CD4-positive, alpha-beta T cell treated with Interleukin-17A for 4 hours (primary cell): ENCODE data around the gene THEM5.
"Not testable (repeated sequence)": the region's sequence is repeated elsewhere in the genome, so short reads cannot be mapped to it uniquely, and the experiment has no call there.

Experiments
- DNase-seq: peaks from one replicate; pipeline ENCODE4 v3.0.0-alpha.2; 2020; ENCODE audit warnings: mixed read lengths

The THEM5 gene

DNA sequence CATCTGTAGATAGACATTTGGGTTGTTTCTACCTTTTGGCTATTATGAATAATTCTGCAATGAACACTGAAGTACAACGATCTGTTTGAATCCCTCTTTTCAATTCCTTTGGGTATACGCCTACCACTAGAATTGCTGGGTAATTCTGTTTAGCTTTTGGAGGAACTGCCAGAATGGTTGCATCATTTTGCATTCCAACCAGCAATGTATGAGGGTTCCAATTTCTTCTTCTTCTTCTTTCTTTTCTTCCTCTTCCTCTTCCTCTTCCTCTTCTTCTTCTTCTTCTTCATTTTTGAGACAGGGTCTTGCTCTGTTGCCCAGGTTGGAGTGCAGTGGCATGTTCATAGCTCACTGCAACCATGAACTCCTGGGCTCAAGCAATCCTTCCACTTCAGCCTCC is 13.8 kb upstream of the THEM5 start:
- no peak for DNase-seq

DNA sequence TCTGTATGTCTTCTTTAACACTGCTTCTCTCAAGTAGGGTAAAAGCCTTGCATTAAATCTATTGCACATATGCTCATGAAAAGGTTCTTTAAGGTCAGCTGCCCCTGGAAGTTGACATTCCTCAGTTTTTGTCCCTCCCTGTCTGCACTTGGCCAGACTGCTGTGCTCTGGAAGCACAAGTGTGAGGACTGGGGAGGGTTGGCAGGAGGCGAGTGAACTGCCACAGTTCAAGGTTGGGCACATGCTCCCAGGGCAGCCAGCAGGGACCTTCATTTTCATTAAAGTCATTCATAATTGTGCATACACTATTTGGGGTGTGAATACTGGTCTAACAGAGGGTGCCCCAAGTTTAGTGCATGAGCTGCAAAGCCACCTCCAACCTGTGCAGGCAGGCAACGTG is 10.9 kb upstream of the THEM5 start:
- no peak for DNase-seq

DNA sequence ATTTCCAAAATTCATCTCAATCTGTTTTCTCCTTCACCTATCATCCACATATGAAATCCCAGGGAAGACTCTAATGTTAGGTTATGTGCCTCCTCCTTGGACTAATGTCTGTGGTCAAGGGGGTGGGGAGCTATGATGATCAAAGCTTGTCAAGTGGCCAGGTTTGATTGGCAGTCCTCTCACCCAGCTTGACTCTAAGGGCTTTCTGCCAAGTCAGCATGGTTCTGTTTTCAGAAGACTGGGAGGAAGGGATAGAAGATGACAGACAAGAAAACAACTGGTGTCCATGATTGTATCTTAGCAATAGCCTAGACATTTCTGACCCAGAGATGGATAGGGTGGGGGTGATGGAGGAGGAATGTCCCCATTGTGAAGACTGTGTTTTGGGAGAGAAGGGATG is 9.1 kb upstream of the THEM5 start:
- DNase-seq: no peak

DNA sequence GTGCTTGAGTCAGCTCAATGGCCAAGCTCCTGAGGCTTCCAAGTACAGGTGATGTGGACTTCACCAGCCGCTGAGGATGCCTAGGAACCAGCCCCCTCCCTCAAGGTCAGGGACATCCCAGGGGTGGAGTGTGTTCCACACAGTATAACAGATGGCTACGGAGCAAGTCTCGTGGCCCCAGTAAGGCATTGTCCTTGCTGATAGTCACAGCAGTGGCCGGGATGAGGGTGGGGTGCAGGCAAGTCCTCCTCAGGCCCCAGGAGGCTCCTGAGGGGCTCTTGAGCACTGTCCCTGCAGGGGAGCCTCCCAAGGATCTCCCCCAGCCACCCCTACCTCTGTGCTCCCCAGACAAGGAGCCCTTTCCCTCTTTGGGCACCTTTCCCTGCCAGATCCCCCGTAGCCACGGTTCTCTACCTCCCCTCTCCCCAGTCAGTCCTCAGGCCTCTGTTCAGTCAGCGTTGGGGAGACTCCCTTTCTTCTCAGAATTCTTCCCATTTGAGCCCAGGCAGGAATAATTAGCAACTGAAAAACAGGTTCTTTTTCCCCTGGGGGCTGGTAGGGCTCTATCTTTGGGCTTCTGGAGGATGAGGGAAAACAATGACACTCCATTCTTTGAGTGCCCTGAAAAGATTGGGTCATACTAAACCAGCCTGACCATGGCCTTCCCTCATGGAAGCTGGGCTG is 7.1 kb upstream of the THEM5 start:
- no peak for DNase-seq

DNA sequence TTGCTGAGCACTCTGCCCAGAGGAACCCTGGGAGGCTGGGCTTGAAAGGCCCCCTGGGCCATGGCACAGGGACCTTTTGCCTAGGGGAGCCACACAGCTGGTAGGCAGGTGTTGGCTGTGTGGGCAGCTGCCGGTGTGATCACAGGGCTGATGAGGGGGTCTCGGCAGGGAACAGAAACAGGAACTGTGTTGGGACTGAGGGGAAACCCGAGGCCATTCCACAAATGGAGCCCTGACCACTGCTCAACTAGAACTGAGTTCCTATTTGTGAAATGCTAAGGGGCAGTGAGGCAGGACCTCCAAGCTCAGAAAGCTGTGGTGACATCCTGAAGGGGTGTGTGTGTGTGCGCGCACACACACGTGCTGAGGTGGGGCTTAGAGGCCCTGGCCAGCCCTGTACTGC is 6.4 kb upstream of the THEM5 start:
- DNase-seq: no peak

DNA sequence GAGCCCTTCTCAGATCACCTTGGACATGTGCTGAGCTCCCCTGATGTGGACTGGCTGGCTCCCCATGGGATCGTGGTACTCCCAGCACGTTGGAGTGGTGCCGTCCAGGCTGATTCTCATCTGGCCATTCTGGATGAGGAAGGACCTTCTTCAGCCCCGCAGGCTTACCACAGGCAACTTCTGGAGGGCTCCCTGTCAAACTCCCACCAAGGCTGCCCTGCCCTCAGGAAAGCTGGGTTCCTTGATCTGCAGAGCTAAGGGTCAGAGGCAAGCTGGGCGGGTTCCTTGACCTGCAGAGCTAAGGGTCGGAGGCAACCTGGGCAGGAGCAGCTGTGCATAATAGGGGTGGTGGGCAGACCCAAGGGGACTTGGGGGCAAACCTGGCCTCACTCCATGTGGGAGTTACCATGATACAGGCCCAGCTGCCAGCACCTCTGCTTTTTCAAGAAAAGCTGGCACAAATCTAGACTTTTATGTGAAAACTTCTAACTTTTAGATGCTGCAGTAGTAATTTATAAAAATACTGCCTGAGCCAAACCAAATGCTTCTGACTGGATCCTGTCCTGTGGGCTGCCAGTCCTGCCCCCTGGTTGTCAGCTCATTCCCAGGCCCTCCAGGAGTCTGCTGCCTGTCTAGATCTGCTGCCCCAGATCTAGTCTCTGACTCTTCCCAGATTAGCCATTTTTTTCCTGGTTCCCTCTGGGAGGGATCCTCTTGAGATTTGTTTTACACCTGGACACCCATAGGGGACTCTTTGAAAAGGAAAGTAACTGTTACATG is 5.6 kb upstream of the THEM5 start:
- DNase-seq: no peak

- DNase-seq: no peak
Observed at GRCh38 chr1:151858030-151858746, 4.7 kb upstream of the THEM5 start.

DNA sequence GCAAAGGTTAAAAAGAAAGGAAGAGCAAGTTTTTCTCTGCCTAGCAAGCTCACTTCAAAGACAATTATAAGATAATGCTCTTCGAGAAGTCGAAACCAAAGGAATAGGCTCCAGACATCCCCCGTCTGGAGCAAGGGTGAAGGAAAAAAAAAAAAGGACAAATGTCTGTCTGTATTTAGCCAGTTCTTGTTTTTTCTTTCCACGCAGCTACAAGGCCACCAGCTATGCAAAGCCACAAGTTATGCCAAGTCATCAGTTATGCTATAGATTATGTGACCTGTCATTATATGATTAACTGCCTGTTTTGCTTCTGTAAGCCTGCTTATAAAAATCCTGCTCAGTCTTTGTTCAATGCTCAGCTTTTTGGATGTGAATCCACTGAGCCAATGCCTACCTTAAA is 2.4 kb upstream of the THEM5 start:
- DNase-seq: no peak

GRCh38 chr1:151855516-151855915 is 2.0 kb upstream of the THEM5 start:
- DNase-seq: not testable (repeated sequence)

DNA sequence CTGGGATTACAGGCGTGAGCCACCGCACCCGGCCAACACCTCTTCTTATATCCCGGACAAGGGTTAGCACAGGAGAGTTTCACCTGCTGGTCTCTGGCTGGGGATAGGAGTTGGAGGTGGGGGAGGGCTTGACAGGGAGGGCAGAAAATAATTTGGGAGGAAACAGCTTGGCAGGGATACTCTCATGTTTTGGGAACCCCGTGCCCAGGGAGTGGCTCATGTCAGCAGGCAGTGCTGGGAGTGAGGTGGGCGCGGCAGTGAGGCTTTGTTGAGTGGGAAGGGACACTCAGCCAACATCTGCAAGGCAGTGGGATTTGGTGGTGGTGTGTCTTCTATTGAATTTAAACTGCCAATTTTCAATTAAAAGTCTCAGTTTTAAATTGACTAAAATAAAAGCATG is 1.1 kb upstream of the THEM5 start:
- DNase-seq: no peak

GRCh38 chr1:151852733-151853132 is 779 bp downstream of the THEM5 start:
- no peak for DNase-seq

DNA sequence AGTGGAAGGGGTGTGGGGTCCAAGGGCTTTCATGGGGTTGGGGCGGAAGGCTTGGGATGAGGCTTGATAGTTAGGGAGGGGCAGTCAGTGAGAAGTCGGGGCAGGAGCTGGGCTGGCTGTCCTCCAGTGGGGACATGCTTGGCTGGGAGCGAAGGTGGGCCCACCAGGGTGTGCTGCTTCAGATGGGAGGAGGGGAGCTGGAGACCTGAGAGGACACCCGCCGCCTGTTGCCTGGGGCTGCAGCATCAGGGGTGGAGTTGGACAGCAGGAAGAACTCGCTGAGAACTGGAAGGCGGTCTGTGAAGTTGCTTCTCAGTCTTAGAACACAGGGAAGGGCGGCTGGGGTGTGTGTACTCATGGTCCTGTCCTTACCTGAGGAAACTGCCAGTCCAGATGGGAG is 1.6 kb downstream of the THEM5 start:
- no peak for DNase-seq

DNA sequence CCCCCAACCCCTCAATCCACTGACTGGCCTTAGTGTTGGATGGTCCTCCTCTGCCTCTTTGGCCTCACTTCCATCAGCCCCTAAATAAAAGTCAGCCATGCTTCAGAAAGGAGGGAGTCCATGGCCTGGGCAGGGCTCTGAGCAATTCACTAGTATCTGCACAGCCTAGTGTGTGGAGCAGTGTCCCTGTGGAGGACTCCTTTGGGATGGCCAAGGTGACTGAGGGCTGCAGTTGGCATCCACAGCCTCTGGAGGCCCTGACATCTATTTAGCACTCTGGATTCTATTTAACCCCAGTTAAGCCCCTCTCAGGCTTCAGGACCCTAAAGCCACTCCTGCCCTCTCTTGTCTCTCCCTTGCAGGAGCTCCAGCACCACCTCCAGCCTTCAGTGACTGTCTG is 3.6 kb downstream of the THEM5 start:
- no peak for DNase-seq

- DNase-seq: no peak
Observed at GRCh38 chr1:151849126-151849525, 4.4 kb downstream of the THEM5 start.

GRCh38 chr1:151847867-151848596 is 5.5 kb downstream of the THEM5 start:
- no peak for DNase-seq

- no peak for DNase-seq
Observed at GRCh38 chr1:151846686-151847237, 6.8 kb downstream of the THEM5 start.

DNA sequence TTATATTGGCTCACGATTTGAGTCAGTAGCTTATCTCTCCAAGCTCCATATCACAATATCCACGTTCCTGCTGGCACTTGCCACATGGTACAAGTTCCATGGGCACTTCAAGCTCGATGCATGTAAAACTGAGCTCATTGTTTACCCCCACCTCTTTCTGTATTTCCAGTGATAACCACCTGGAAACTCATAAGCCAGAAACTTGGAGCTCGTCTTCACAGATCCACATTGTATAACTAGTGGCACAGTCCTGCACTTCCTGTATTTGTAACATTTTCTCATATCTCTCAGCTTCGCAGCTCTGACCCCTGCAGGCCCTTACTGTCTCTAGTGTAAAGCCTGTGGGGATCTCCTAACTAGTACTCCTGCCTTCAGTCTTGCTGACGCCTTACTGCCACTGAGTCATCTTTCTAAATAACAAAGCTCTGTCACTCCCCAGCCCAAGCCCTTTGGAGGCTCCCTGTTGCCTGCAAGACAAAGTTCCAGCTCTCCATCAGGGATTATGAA is 7.4 kb downstream of the THEM5 start:
- no peak for DNase-seq

GRCh38 chr1:151843398-151843797 is 10.1 kb downstream of the THEM5 start:
- DNase-seq: no peak

DNA sequence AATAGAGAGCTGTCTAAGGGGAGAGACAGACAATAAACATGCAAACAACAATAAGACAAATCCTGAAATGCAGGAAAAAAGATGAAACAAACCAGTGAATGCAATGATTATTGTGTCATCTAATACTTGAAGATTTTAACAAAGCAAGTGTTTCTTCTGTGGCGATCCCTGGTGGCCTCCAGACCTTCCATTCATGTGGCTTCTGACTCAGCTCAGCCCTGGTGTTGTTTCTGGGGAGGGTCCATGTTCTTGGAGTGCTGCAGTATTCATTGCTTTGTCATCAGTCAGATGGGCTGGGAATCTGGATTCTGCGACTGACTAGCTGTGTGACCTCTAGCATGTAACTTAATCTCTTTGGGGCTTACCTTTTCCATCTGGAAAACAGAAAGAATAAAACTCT is 12.4 kb downstream of the THEM5 start:
- DNase-seq: no peak

DNA sequence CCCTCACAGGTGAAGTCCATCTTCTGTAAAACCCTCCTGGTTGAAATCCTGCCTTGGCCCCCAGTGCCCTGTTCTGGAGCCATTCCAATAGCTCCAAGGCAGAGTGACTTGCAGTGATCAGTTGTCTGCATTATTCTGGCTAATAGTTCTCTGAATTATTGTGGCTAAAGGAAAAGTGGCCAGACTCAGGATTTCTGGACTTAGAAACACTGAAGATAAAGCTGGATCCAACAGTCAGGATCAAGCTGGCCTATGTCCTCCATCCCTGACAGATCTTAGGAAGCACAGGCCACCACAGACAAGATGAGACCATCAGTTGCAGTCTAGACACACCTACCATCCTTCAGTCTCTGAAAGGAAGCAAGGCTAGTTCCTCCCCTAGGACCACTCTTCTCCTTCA is 13.1 kb downstream of the THEM5 start:
- DNase-seq: no peak

DNA sequence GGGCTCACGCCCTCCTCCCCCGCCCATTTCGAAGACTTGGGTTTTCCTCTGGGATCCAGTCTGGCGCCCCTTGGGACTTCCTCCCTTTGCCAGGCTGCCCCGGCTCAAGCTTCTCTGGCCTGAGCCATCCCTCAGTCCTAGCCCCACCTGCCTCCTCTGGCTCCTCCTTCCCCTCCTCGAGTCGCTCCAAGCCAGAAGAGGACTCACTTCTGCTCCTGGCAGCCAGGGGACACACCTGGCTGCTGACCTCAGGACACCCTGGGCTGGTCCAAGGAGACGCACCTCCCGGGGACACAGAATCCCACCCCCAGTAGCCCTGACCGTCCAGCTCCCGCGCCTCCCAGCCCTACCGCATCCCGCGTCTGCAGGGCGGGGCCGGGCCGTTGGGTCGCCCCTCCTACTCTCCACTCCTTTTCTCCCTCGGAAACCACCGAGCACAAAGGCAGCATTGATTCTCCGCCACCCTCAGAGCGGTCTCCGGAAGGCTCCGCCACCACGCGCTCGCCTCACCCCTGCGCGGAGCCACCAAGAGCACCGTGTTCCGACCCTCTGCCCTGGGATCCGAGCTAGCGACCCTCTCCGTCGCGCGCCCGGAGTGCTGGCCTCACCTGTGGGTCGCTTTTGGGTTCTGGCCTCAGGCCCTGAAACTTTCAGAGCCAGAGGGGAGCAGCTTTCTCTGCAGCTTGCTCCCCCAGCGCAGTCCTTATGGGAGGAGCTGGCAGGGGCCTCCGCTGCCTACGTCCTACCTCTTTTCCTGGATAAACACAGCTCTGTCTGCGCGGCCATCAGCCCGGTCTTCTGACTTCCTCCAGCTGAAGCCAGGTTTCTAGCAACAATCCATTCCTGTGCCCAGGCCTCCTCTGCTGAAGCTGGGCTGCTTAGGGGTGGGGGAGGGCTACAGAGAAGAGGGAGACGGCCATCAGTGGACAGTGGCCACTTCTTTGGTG is 13.8 kb downstream of the THEM5 start, which contains the start of gene C2CD4D:
Gene C2CD4D (minus strand): TSS at position 364 of the 947 bp plus-strand sequence. CDS start 831 bp downstream, outside the sequence.
- peak; percentile 78 for DNase-seq

DNA sequence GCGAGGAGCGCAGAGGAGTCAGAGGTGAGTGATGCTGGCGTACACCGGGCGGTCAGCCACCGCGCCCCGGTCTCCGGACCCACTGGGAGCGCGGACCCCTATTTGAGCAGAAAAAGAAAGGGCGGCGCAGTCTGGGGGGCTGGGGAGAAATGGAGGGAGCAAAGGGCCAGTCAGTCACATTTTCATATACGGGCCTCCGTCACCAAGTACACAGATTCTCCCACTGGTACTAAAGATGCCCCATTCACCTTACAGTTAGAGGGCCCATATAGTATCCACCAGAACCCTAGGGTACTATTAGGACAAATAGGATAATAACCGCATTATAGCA is 14.5 kb downstream of the THEM5 start:
- DNase-seq: no peak
